Measurements from ENCODE around the gene UCP2. TPM values are rescaled to one million over a fixed set of nuclear protein-coding genes. Genes with fewer than 3 reads are reported as not detected.

UCP2 gene
- total and polyA plus RNA-seq, 2 donors (not counting 3 experiments of a cell fraction or from before 2014, with no cell fraction given), result 16.5 to 24.0 TPM

GRCh38 chr11:73978576-73979086 lies 4.0 kb downstream of the UCP2 start:
- dilution Hi-C loops (cut with MboI; ENCODE audit: extremely low pct_ligation_motif_present, low sequenced_read_pairs) (no loop called here), intact Hi-C loops (cut with micrococcal nuclease) (no loop called here)
- Histone ChIP-seq H3K4me1 (ENCODE audit: control insufficient read depth, extremely low read depth, insufficient read depth, low read length) (peaks cover 5% of the 10 kb centered on the region), H3K4me2 (ENCODE audit: insufficient read depth, low read length) (no peak overlapping the region), H3K9me1 (replicated peaks; ENCODE audit: control insufficient read depth, extremely low read depth, insufficient read depth, low read length) (no peaks in the 10 kb centered on the region), H3K27ac (ENCODE audit: insufficient read depth, low read depth, low read length) (no peak overlapping the region), H4K20me1 (replicated peaks; ENCODE audit: control insufficient read depth, extremely low read depth, insufficient read depth, low read length) (no peaks in the 10 kb centered on the region), H3K9ac (replicated peaks; ENCODE audit: extremely low read depth, insufficient read depth, low read length) (no peak overlapping the region), H3K4me3 (replicated peaks in 1 of 3; ENCODE audit: insufficient read depth in 1 of 3, low read depth in 1 of 3, low read length in 3 of 3) (no peak overlapping the region), H3K9me3 (replicated peaks; ENCODE audit: control insufficient read depth, insufficient read depth, low read length) (no peaks in the 10 kb centered on the region), H2AFZ (ENCODE audit: low read depth, low read length) (no peak overlapping the region), H3K79me2 (ENCODE audit: control insufficient read depth, insufficient read depth, low read length) (no peaks in the 10 kb centered on the region), H3K36me3 (ENCODE audit: control insufficient read depth in 2 of 2, extremely low read depth in 1 of 2, insufficient read depth in 2 of 2, low read length in 2 of 2) (peaks cover 0 to 10% of the 10 kb centered on the region in 2 experiments), H3K27me3 (ENCODE audit: control insufficient read depth in 2 of 2, insufficient read depth in 2 of 2, low read length in 2 of 2) (no peaks in the 10 kb centered on the region)
- DNase-seq (ENCODE audit: low read depth, low spot score), result no peak
- BruUV-seq (replicated peaks), result no TSS peak
- FAIRE-seq, result no peak
- TF ChIP-seq MYC (IDR thresholded peaks at IDR 0.05; ENCODE audit: low read depth, low read length) (no peak), POLR2AphosphoS5 (IDR thresholded peaks at IDR 0.05; ENCODE audit: insufficient read depth, low read depth, low read length) (no peak), EZH2 (IDR thresholded peaks at IDR 0.05; ENCODE audit: borderline replicate concordance, low read depth, low read length, severe bottlenecking) (no peak), GATA2 (IDR thresholded peaks at IDR 0.05; ENCODE audit: insufficient read depth, insufficient read length, low read depth, low read length) (no peak), POLR2A (IDR thresholded peaks at IDR 0.05; ENCODE audit: low read depth, low read length) (no peak), JUN (IDR thresholded peaks at IDR 0.05; ENCODE audit: borderline replicate concordance, insufficient read depth, insufficient read length, low read depth) (no peak), FOS (IDR thresholded peaks at IDR 0.05; ENCODE audit: borderline replicate concordance, insufficient read depth, low read length) (no peak), MAX (IDR thresholded peaks at IDR 0.05; ENCODE audit: insufficient read depth, insufficient read length) (no peak), CTCF (IDR thresholded peaks at IDR 0.05; ENCODE audit: extremely low read depth in 1 of 2, insufficient read depth in 1 of 2, low read depth in 1 of 2, low read length in 2 of 2) (no peak)
- ChIA-PET POLR2A (no interaction called here), CTCF (interaction anchor here (3.7 kb wide), 1 partner anchor 14 kb away, joined by 14 read pairs; no protein-coding TSS in a partner anchor)
